ENCODE data around the gene CHID1. TPM values are rescaled to one million over a fixed set of nuclear protein-coding genes. Genes with fewer than 3 reads are reported as not detected.

The CHID1 gene
- polyA plus RNA-seq, 1 donor from 2014 or later = 51.2 TPM

DNA sequence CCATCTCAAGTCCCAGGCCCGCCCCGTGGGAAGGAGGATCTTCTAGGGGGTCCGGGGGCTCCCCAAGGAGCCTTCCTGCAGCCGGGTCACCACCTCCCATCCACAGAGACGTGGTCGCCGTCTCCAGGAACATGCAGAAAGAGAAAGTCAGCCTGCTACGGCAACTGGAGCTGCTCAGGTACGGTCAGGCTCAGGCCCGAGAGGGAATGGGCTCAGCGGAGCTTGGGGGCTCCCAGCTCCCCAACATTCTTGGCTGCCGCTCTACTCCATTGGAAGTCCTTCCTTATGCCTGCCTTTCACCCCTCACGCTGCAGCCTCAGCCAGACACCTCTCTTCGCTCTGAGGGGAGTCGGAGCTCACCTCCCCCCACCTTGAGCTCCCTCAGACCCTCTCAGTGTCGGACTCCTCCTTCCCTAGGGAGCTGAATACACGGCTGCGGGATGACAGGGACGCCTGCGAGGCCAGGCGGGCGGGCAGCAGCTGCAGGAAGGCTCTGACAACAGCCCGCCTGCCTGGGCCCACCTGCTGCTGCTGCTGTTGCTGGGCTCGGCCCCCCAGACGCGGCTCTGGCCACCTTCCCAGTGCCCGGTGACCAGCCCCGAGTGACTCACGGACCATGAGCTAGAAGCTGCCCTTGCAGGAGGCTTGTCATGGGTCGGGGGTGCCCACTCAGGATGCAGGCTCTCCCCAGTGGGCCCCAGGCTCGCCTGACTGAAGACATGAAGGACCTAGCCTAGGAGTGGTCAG, 79.3 kb downstream of the CHID1 start:
- Histone ChIP-seq H3K9me2 (ENCODE audit: insufficient read depth, low read length) (no peaks in the 10 kb centered on the region), H3K36me3 (ENCODE audit: insufficient read depth, low read length) (no peaks in the 10 kb centered on the region), H3K4me3 (ENCODE audit: low read length) (peak overlapping the region; percentile 69), H2AFZ (ENCODE audit: low read depth, low read length) (no peak overlapping the region), H3K9ac (ENCODE audit: low read length) (no peak overlapping the region), H3K9me3 (ENCODE audit: low read length) (no peaks in the 10 kb centered on the region), H3K4me2 (ENCODE audit: low read length) (no peak overlapping the region), H3K27me3 (ENCODE audit: insufficient read depth, low read depth, low read length) (peaks cover 38% of the 10 kb centered on the region), H3K27ac (ENCODE audit: low read length) (no peak overlapping the region), H3F3A (ENCODE audit: insufficient read depth, low read length, poor library complexity, severe bottlenecking) (no peaks in the 10 kb centered on the region), H4K20me1 (ENCODE audit: insufficient read depth) (no peaks in the 10 kb centered on the region), H3K79me2 (replicated peaks; ENCODE audit: insufficient read depth, low read length) (no peaks in the 10 kb centered on the region)
- TF ChIP-seq EZH2 (IDR thresholded peaks at IDR 0.05; ENCODE audit: borderline replicate concordance, insufficient read depth, low read length, poor library complexity, severe bottlenecking) = no peak
- TF ChIP-seq SMC3 (conservative IDR thresholded peaks at IDR 0.05; ENCODE audit: poor library complexity) = no peak

DNA sequence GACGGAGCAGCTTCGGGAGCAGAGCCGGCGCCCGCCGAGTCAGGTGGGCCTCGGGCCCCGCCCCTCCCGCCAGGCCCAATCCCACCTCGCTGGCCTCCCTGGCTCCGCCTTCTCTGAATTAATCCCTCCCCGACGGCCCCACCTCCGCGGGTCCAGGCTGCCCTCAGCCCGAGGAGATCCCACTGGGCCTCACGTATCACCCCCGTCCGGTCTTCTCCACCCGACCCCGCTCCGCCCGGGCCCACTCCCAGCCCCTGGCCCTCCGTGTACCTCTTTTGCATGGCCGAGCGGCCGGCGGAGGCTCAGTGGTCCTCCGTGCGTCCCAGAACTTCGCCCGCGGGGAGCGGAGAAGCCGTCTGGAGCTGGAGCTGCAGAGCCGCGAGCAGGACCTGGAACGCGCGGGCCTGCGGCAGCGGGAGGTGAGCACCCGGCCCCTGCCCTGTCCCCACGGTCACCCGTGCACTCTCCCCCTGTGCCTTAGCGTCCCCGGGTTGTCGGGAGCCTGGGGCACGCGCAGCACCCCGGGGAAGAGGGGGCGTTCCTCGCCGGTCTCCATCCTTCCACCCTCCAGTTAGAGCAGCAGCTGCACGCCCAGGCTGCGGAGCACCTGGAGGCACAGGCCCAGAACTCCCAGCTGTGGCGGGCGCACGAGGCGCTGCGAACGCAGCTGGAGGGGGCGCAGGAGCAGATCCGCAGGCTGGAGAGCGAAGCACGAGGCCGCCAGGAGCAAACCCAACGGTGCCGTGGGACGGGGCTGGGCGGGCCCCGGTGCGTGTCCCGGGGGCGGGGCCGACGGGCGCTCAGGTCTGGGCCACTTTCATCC, 80.1 kb downstream of the CHID1 start:
- no peaks in the 10 kb centered on the region for H3K9me2 ChIP-seq (ENCODE audit: insufficient read depth, low read length)
- no peak overlapping the region for H3K4me2 ChIP-seq (ENCODE audit: low read length)
- H2AFZ ChIP-seq (ENCODE audit: low read depth, low read length) = no peak overlapping the region
- H3K27ac ChIP-seq (ENCODE audit: low read length) = no peak overlapping the region
- TF ChIP-seq POLR2AphosphoS5 (IDR thresholded peaks at IDR 0.05) (peak; percentile 27), TAF1 (IDR thresholded peaks at IDR 0.05; ENCODE audit: low read depth) (no peak)
- H3K9ac ChIP-seq (ENCODE audit: low read length) = peak overlapping the region; percentile 29
- no peaks in the 10 kb centered on the region for H3K79me2 ChIP-seq (replicated peaks; ENCODE audit: insufficient read depth, low read length)
- no peaks in the 10 kb centered on the region for H4K20me1 ChIP-seq (ENCODE audit: insufficient read depth)
- no peaks in the 10 kb centered on the region for H3F3A ChIP-seq (ENCODE audit: insufficient read depth, low read length, poor library complexity, severe bottlenecking)
- peaks cover 42% of the 10 kb centered on the region for H3K27me3 ChIP-seq (ENCODE audit: insufficient read depth, low read depth, low read length)
- peak overlapping the region; percentile 69 for H3K4me3 ChIP-seq (ENCODE audit: low read length)
- H3K36me3 ChIP-seq (ENCODE audit: insufficient read depth, low read length) = no peaks in the 10 kb centered on the region
- H3K9me3 ChIP-seq (ENCODE audit: low read length) = no peaks in the 10 kb centered on the region

DNA sequence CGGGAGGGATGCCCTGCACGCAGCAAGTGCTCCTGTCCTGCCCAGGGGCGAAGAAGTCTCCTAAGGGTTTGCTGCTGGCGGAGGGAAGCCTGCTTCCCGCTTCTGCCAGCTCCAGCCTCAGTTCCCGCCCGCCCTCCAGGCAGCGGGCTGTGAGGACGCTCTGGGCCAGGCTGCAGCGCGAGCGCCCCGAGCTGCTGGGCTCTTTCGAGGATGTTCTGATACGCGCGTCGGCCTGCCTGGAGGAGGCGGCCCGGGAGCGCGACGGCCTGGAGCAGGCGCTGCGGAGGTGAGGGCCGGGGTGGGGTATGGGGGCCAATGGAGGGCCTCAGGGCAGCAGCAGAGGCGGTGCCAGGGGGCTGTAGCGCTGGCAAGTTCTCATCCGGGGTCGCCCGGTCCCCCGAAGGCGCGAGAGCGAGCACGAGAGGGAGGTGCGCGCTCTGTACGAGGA, 80.7 kb downstream of the CHID1 start:
- H3F3A ChIP-seq (ENCODE audit: insufficient read depth, low read length, poor library complexity, severe bottlenecking) = no peaks in the 10 kb centered on the region
- TF ChIP-seq, protein P1, sequence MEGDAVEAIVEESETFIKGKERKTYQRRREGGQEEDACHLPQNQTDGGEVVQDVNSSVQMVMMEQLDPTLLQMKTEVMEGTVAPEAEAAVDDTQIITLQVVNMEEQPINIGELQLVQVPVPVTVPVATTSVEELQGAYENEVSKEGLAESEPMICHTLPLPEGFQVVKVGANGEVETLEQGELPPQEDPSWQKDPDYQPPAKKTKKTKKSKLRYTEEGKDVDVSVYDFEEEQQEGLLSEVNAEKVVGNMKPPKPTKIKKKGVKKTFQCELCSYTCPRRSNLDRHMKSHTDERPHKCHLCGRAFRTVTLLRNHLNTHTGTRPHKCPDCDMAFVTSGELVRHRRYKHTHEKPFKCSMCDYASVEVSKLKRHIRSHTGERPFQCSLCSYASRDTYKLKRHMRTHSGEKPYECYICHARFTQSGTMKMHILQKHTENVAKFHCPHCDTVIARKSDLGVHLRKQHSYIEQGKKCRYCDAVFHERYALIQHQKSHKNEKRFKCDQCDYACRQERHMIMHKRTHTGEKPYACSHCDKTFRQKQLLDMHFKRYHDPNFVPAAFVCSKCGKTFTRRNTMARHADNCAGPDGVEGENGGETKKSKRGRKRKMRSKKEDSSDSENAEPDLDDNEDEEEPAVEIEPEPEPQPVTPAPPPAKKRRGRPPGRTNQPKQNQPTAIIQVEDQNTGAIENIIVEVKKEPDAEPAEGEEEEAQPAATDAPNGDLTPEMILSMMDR (IDR thresholded peaks at IDR 0.05; ENCODE audit: poor library complexity, severe bottlenecking) = no peak
- TF ChIP-seq, protein P2, sequence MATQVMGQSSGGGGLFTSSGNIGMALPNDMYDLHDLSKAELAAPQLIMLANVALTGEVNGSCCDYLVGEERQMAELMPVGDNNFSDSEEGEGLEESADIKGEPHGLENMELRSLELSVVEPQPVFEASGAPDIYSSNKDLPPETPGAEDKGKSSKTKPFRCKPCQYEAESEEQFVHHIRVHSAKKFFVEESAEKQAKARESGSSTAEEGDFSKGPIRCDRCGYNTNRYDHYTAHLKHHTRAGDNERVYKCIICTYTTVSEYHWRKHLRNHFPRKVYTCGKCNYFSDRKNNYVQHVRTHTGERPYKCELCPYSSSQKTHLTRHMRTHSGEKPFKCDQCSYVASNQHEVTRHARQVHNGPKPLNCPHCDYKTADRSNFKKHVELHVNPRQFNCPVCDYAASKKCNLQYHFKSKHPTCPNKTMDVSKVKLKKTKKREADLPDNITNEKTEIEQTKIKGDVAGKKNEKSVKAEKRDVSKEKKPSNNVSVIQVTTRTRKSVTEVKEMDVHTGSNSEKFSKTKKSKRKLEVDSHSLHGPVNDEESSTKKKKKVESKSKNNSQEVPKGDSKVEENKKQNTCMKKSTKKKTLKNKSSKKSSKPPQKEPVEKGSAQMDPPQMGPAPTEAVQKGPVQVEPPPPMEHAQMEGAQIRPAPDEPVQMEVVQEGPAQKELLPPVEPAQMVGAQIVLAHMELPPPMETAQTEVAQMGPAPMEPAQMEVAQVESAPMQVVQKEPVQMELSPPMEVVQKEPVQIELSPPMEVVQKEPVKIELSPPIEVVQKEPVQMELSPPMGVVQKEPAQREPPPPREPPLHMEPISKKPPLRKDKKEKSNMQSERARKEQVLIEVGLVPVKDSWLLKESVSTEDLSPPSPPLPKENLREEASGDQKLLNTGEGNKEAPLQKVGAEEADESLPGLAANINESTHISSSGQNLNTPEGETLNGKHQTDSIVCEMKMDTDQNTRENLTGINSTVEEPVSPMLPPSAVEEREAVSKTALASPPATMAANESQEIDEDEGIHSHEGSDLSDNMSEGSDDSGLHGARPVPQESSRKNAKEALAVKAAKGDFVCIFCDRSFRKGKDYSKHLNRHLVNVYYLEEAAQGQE (IDR thresholded peaks at IDR 0.05; ENCODE audit: borderline replicate concordance) = no peak
- TF ChIP-seq SMC3 (conservative IDR thresholded peaks at IDR 0.05; ENCODE audit: poor library complexity) = no peak
- no peak for TF ChIP-seq MXI1 (conservative IDR thresholded peaks at IDR 0.05; ENCODE audit: poor library complexity, severe bottlenecking)
- TF ChIP-seq EZH2 (IDR thresholded peaks at IDR 0.05; ENCODE audit: borderline replicate concordance, insufficient read depth, low read length, poor library complexity, severe bottlenecking) = no peak
- no peak for TF ChIP-seq TAF1 (IDR thresholded peaks at IDR 0.05; ENCODE audit: low read depth)
- no peak for TF ChIP-seq EP300 (conservative IDR thresholded peaks at IDR 0.05; ENCODE audit: poor library complexity, severe bottlenecking)
- TF ChIP-seq RAD21 (conservative IDR thresholded peaks at IDR 0.05) = no peak
- TF ChIP-seq POLR2AphosphoS5 (IDR thresholded peaks at IDR 0.05) = no peak
- no peaks in the 10 kb centered on the region for H3K9me2 ChIP-seq (ENCODE audit: insufficient read depth, low read length)
- H4K20me1 ChIP-seq (ENCODE audit: insufficient read depth) = no peaks in the 10 kb centered on the region
- no peaks in the 10 kb centered on the region for H3K36me3 ChIP-seq (ENCODE audit: insufficient read depth, low read length)
- H3K4me3 ChIP-seq (ENCODE audit: low read length) = peak overlapping the region; percentile 69
- no peaks in the 10 kb centered on the region for H3K9me3 ChIP-seq (ENCODE audit: low read length)
- H3K27ac ChIP-seq (ENCODE audit: low read length) = no peak overlapping the region
- H2AFZ ChIP-seq (ENCODE audit: low read depth, low read length) = no peak overlapping the region
- no peak overlapping the region for H3K4me2 ChIP-seq (ENCODE audit: low read length)
- no peaks in the 10 kb centered on the region for H3K79me2 ChIP-seq (replicated peaks; ENCODE audit: insufficient read depth, low read length)
- peaks cover 42% of the 10 kb centered on the region for H3K27me3 ChIP-seq (ENCODE audit: insufficient read depth, low read depth, low read length)
- peak overlapping the region; percentile 9 for H3K9ac ChIP-seq (ENCODE audit: low read length)

Data from neural cell (in vitro differentiated cells).